Natural killer cell (primary cell): Measurements from ENCODE around the gene KCND2. TPM values are rescaled to one million over a fixed set of nuclear protein-coding genes. Genes with fewer than 3 reads are reported as not detected.

ENCODE experiments used
- ATAC-seq, 3 donors: fragments of 150-1000 bp in 2 of 3; fragments of 200-7000 bp in 1 of 3; cut with Tn5 transposase; 1 replicate in 1 of 3; 2 replicates in 2 of 3; pipeline ENCODE4 v1.10.0; 2021; ENCODE audit warnings: mild to moderate bottlenecking in 2 of 3, moderate library complexity in 2 of 3
- DNase-seq, 2 donors: peaks; one replicate each; pipeline versions ENCODE4 v3.0.0 to v3.0.0-alpha.2; 2013 to 2021; ENCODE audit warnings: mixed read lengths in 1 of 2
- H3K27ac ChIP-seq: one replicate; pipeline ENCODE4 v1.5.1; 2013; ENCODE audit warnings: mild to moderate bottlenecking, low read length
- H3K27me3 ChIP-seq: one replicate; pipeline ENCODE4 v1.6.1; 2013; ENCODE audit warnings: low read length; ENCODE audit not compliant: control insufficient read depth, insufficient read depth
- H3K36me3 ChIP-seq: one replicate; pipeline ENCODE4 v1.6.1; 2013; ENCODE audit warnings: low read length; ENCODE audit not compliant: control insufficient read depth, insufficient read depth
- H3K4me1 ChIP-seq: one replicate; pipeline ENCODE4 v1.6.1; 2013; ENCODE audit warnings: low read length; ENCODE audit not compliant: control insufficient read depth, insufficient read depth
- H3K4me3 ChIP-seq: one replicate; pipeline ENCODE4 v1.5.1; 2013; ENCODE audit warnings: low read length
- H3K9me3 ChIP-seq: one replicate; pipeline ENCODE4 v1.6.1; 2013; ENCODE audit warnings: low read length; ENCODE audit not compliant: control insufficient read depth, insufficient read depth
- H3K27ac Mint-ChIP-seq, 2 donors: one replicate each; pipeline ENCODE4 v1.8.0; 2022; ENCODE audit warnings: mild to moderate bottlenecking in 2 of 2, mixed read lengths in 2 of 2, moderate library complexity in 1 of 2
- H3K27me3 Mint-ChIP-seq, 2 donors: one replicate each; pipeline ENCODE4 v1.8.0; 2022; ENCODE audit warnings: low read depth in 2 of 2, mixed read lengths in 2 of 2
- H3K36me3 Mint-ChIP-seq: one replicate; pipeline ENCODE4 v1.8.0; 2022; ENCODE audit warnings: mixed read lengths
- H3K4me1 Mint-ChIP-seq, 2 donors: one replicate each; pipeline ENCODE4 v1.8.0; 2022; ENCODE audit warnings: mixed read lengths in 2 of 2
- H3K4me3 Mint-ChIP-seq: one replicate; pipeline ENCODE4 v1.8.0; 2022; ENCODE audit warnings: mild to moderate bottlenecking, moderate library complexity, mixed read lengths
- H3K9me3 Mint-ChIP-seq, 2 donors: one replicate each; pipeline ENCODE4 v1.8.0; 2022; ENCODE audit warnings: mixed read lengths in 2 of 2
- WGBS: methylation state at CpG from one replicate; pipeline ENCODE4 v1.1.7; 2013; ENCODE audit warnings: missing lambda C conversion rate; ENCODE audit not compliant: insufficient coverage; 5-methylcytosine and 5-hydroxymethylcytosine counted together
- intact Hi-C: fragments of 100-400 bp; cut with micrococcal nuclease; formaldehyde crosslinking; loops from one replicate; pipeline ENCODE4 v1.14.2; 2022
- total RNA-seq, 4 donors: library from RNA; stranded (reverse); fragments of 120-200 nt in 1 of 4; gene quantifications; one replicate each; pipeline versions ENCODE4 v1.2.3 to v1.2.4, GENCODE V29; 2013 to 2022
- TF ChIP-seq, protein P1 (sequence below): fragments of 200-600 bp; IDR thresholded peaks from one replicate; pipeline ENCODE4 v1.8.0; 2022; ENCODE audit warnings: antibody characterized with exemption

The KCND2 gene
- total RNA-seq, 3 donors from 2014 or later (not counting 1 experiment from before 2014, with no cell fraction given) = not detected

GRCh38 chr7:120799147-120799546 lies 526.2 kb downstream of the KCND2 start:
- H3K4me3 ChIP-seq = no peak overlapping the region
- no peaks in the 10 kb centered on the region for H3K4me1 ChIP-seq
- H3K27me3 Mint-ChIP-seq = no peaks in the 10 kb centered on the region
- ATAC-seq (no peak), DNase-seq (no peak)
- no peaks in the 10 kb centered on the region for H3K9me3 ChIP-seq
- H3K27ac ChIP-seq = no peak overlapping the region
- no peak overlapping the region for H3K4me3 Mint-ChIP-seq
- H3K36me3 Mint-ChIP-seq = no peaks in the 10 kb centered on the region
- TF ChIP-seq, protein P1, sequence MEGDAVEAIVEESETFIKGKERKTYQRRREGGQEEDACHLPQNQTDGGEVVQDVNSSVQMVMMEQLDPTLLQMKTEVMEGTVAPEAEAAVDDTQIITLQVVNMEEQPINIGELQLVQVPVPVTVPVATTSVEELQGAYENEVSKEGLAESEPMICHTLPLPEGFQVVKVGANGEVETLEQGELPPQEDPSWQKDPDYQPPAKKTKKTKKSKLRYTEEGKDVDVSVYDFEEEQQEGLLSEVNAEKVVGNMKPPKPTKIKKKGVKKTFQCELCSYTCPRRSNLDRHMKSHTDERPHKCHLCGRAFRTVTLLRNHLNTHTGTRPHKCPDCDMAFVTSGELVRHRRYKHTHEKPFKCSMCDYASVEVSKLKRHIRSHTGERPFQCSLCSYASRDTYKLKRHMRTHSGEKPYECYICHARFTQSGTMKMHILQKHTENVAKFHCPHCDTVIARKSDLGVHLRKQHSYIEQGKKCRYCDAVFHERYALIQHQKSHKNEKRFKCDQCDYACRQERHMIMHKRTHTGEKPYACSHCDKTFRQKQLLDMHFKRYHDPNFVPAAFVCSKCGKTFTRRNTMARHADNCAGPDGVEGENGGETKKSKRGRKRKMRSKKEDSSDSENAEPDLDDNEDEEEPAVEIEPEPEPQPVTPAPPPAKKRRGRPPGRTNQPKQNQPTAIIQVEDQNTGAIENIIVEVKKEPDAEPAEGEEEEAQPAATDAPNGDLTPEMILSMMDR = no peak
- H3K27ac Mint-ChIP-seq = no peak overlapping the region
- no peaks in the 10 kb centered on the region for H3K27me3 ChIP-seq
- no peaks in the 10 kb centered on the region for H3K4me1 Mint-ChIP-seq
- intact Hi-C loops = no loop called here
- H3K36me3 ChIP-seq = no peaks in the 10 kb centered on the region
- no CpG with 5 or more reads among the region's 1 CpG for WGBS
- no peaks in the 10 kb centered on the region for H3K9me3 Mint-ChIP-seq
